Endothelial cell of umbilical vein (primary cell): ENCODE measurements around the gene PITPNM1. TPM values are rescaled to one million over a fixed set of nuclear protein-coding genes. Genes with fewer than 3 reads are reported as not detected.

ENCODE experiments used
- BruUV-seq: library from RNA; stranded (reverse); fragments of 400-500 nt; replicated peaks from 2 replicates; lab custom pipeline; 2021; lab: Mats Ljungman, UMichigan
- CTCF ChIA-PET: fragments of 300-600, 350-600 bp; sonication (Branson Sonifier 250); formaldehyde crosslinking; loops from one replicate; lab custom pipeline; 2021; ENCODE audit warnings: antibody characterized with exemption, inconsistent platforms; lab: Charles Lee
- POLR2A ChIA-PET: fragments of 300-600, 350-600 bp; sonication (Branson Sonifier 250); formaldehyde crosslinking; loops from one replicate; lab custom pipeline; 2021; ENCODE audit warnings: antibody characterized with exemption, inconsistent platforms; lab: Charles Lee
- DNase-seq: peaks from one replicate; pipeline ENCODE4 v3.0.0-alpha.2; 2011; ENCODE audit warnings: low read depth, low spot score
- FAIRE-seq: peaks from 2 replicates; lab custom pipeline; 2011; peaks lifted over from hg19 to GRCh38; lab: Jason Lieb, UNC
- H2AFZ ChIP-seq: 2 replicates; pipeline ENCODE4 v1.6.0; 2012; ENCODE audit warnings: low read depth, low read length, control low read depth, inconsistent platforms
- H3K27ac ChIP-seq: 2 replicates; pipeline ENCODE4 v1.5.1; 2011; ENCODE audit warnings: low read depth, mild to moderate bottlenecking, control low read depth, low read length, moderate library complexity; ENCODE audit not compliant: insufficient read depth
- H3K27me3 ChIP-seq, 2 experiments: 2 replicates each; pipeline versions ENCODE4 v1.6.0 to v1.6.1; 2011; ENCODE audit warnings: low read length in 2 of 2, mixed read lengths in 1 of 2; ENCODE audit not compliant: control insufficient read depth in 2 of 2, insufficient read depth in 2 of 2
- H3K36me3 ChIP-seq, 2 experiments: 2 replicates in 1 of 2; 3 replicates in 1 of 2; pipeline ENCODE4 v1.5.1; 2011; ENCODE audit warnings: low read length in 2 of 2, mild to moderate bottlenecking in 1 of 2, moderate library complexity in 1 of 2; ENCODE audit not compliant: control insufficient read depth in 2 of 2, insufficient read depth in 2 of 2; ENCODE audit errors: extremely low read depth in 1 of 2
- H3K4me1 ChIP-seq: 3 replicates; pipeline ENCODE4 v1.5.1; 2011; ENCODE audit warnings: mild to moderate bottlenecking, low read length; ENCODE audit not compliant: control insufficient read depth, insufficient read depth; ENCODE audit errors: extremely low read depth
- H3K4me2 ChIP-seq: 2 replicates; pipeline ENCODE4 v1.6.1; 2011; ENCODE audit warnings: low read length, control low read depth, mixed read lengths; ENCODE audit not compliant: insufficient read depth
- H3K4me3 ChIP-seq, 3 experiments: fragments of 200-600 bp in 1 of 3; sonication (generic), shearing (Covaris generic) in 1 of 3; replicated peaks in 1 of 3; 2 replicates each; pipeline ENCODE4 v1.5.1; 2011 to 2016; ENCODE audit warnings: control low read depth in 3 of 3, low read length in 3 of 3, mild to moderate bottlenecking in 2 of 3, inconsistent platforms in 1 of 3, low read depth in 1 of 3, moderate library complexity in 1 of 3; ENCODE audit not compliant: insufficient read depth in 1 of 3
- H3K79me2 ChIP-seq: 2 replicates; pipeline ENCODE4 v1.6.0; 2012; ENCODE audit warnings: low read length, inconsistent platforms; ENCODE audit not compliant: control insufficient read depth, insufficient read depth
- H3K9ac ChIP-seq: replicated peaks from 2 replicates; pipeline ENCODE3; 2011; ENCODE audit warnings: low read length, control low read depth; ENCODE audit not compliant: insufficient read depth; ENCODE audit errors: extremely low read depth
- H3K9me1 ChIP-seq: replicated peaks from 3 replicates; pipeline ENCODE4 v1.6.0; 2011; ENCODE audit warnings: mild to moderate bottlenecking, low read length; ENCODE audit not compliant: control insufficient read depth, insufficient read depth; ENCODE audit errors: extremely low read depth
- H3K9me3 ChIP-seq: replicated peaks from 2 replicates; pipeline ENCODE4 v1.5.1; 2012; ENCODE audit warnings: low read length, inconsistent platforms; ENCODE audit not compliant: control insufficient read depth, insufficient read depth
- H4K20me1 ChIP-seq: replicated peaks from 2 replicates; pipeline ENCODE3; 2011; ENCODE audit warnings: mild to moderate bottlenecking, low read length; ENCODE audit not compliant: control insufficient read depth, insufficient read depth; ENCODE audit errors: extremely low read depth
- CTCF ChIP-seq, 2 donors: IDR thresholded peaks; 1 replicate in 1 of 2; 2 replicates in 1 of 2; pipeline ENCODE4 v1.5.1; 2011; ENCODE audit warnings: low read length in 2 of 2, mild to moderate bottlenecking in 2 of 2, moderate library complexity in 2 of 2, control low read depth in 1 of 2, inconsistent platforms in 1 of 2, low read depth in 1 of 2; ENCODE audit not compliant: insufficient read depth in 1 of 2; ENCODE audit errors: extremely low read depth in 1 of 2
- EZH2 ChIP-seq: IDR thresholded peaks from 2 replicates; pipeline ENCODE4 v1.6.1; 2012; ENCODE audit warnings: borderline replicate concordance, low read depth, mild to moderate bottlenecking, moderate library complexity, low read length, inconsistent platforms; ENCODE audit not compliant: severe bottlenecking
- FOS ChIP-seq: IDR thresholded peaks from 2 replicates; pipeline ENCODE4 v1.6.1; 2011; ENCODE audit warnings: mild to moderate bottlenecking, low read length, moderate library complexity, borderline replicate concordance; ENCODE audit not compliant: insufficient read depth
- GATA2 ChIP-seq: IDR thresholded peaks from 2 replicates; pipeline ENCODE4 v1.7.0; 2011; ENCODE audit warnings: low read depth, mild to moderate bottlenecking, moderate library complexity, mixed read lengths, low read length; ENCODE audit not compliant: insufficient read length, insufficient read depth
- JUN ChIP-seq: IDR thresholded peaks from 2 replicates; pipeline ENCODE4 v1.6.1; 2011; ENCODE audit warnings: borderline replicate concordance, low read depth; ENCODE audit not compliant: insufficient read length, insufficient read depth
- MAX ChIP-seq: IDR thresholded peaks from 2 replicates; pipeline ENCODE4 v1.6.1; 2011; ENCODE audit not compliant: insufficient read depth, insufficient read length
- MYC ChIP-seq: IDR thresholded peaks from one replicate; pipeline ENCODE4 v1.6.1; 2011; ENCODE audit warnings: mild to moderate bottlenecking, low read depth, low read length
- POLR2A ChIP-seq: IDR thresholded peaks from 2 replicates; pipeline ENCODE4 v1.6.1; 2012; ENCODE audit warnings: low read depth, mild to moderate bottlenecking, control low read depth, low read length
- POLR2AphosphoS5 ChIP-seq: IDR thresholded peaks from 2 replicates; pipeline ENCODE4 v1.6.1; 2012; ENCODE audit warnings: low read depth, mild to moderate bottlenecking, control low read depth, low read length, moderate library complexity; ENCODE audit not compliant: insufficient read depth
- dilution Hi-C: fragments of 300-500 bp; cut with MboI; formaldehyde crosslinking; loops from one replicate; pipeline ENCODE4 v1.15.0; 2019; ENCODE audit warnings: low sequenced_read_pairs; ENCODE audit not compliant: extremely low pct_ligation_motif_present
- intact Hi-C: fragments of 100-400 bp; cut with micrococcal nuclease; formaldehyde crosslinking; loops from one replicate; pipeline ENCODE4 v1.10.0; 2022
- polyA plus RNA-seq, 4 experiments: library from polyadenylated mRNA; depleted of rRNA in 3 of 4; stranded (reverse) in 3 of 4; unstranded in 1 of 4; fragments of >200 nt; gene quantifications; 2 replicates each; pipeline versions ENCODE4 v1.2.1 to v1.2.3, GENCODE V29; 2011 to 2012; ENCODE audit warnings: missing spikeins in 1 of 4
- total RNA-seq: library from RNA; stranded (reverse); gene quantifications from 2 replicates; pipeline ENCODE4 v1.2.3, GENCODE V29; 2021

Gene PITPNM1
- total and polyA plus RNA-seq, 2 donors (not counting 3 experiments of a cell fraction or from before 2014, with no cell fraction given) = 16.5 to 26.4 TPM

- Histone ChIP-seq H3K36me3 (no peaks in the 10 kb centered on the region), H3K9me3 (no peaks in the 10 kb centered on the region), H3K9me1 (no peaks in the 10 kb centered on the region), H2AFZ (no peak overlapping the region), H3K4me3 (no peak overlapping the region), H3K79me2 (no peaks in the 10 kb centered on the region), H3K27me3 (peaks cover 0 to 3% of the 10 kb centered on the region in 2 experiments), H4K20me1 (no peaks in the 10 kb centered on the region), H3K9ac (no peak overlapping the region), H3K27ac (no peak overlapping the region), H3K4me1 (no peaks in the 10 kb centered on the region), H3K4me2 (no peak overlapping the region)
- dilution Hi-C loops = no loop called here
- no TSS peak for BruUV-seq
- FAIRE-seq (no peak), DNase-seq (no peak)
- intact Hi-C loops = no loop called here
- ChIA-PET CTCF (interaction anchor here (0.7 kb wide), 1 partner anchor 51 kb away, joined by 3 read pairs; no protein-coding TSS in a partner anchor), POLR2A (no interaction called here)
- no peak for TF ChIP-seq POLR2AphosphoS5
- TF ChIP-seq MYC = no peak
- no peak for TF ChIP-seq FOS
- no peak for TF ChIP-seq POLR2A
- TF ChIP-seq CTCF (IDR thresholded peaks at IDR 0.05; ENCODE audit: extremely low read depth in 1 of 2, insufficient read depth in 1 of 2, low read depth in 1 of 2, low read length in 2 of 2) = no peak
- TF ChIP-seq JUN = no peak
- TF ChIP-seq GATA2 = no peak
- TF ChIP-seq EZH2 = no peak
- no peak for TF ChIP-seq MAX
Observed at GRCh38 chr11:67520856-67521824, 16.0 kb upstream of the PITPNM1 start.
